Measurements from ENCODE around the gene REPS1. TPM values are rescaled to one million over a fixed set of nuclear protein-coding genes. Genes with fewer than 3 reads are reported as not detected.
"Not testable (repeated sequence)": the region's sequence is repeated elsewhere in the genome, so short reads cannot be mapped to it uniquely, and the experiment has no call there.

The REPS1 gene
- total RNA-seq, 6 experiments from 2014 or later, result 21.1 to 29.9 (median 26.2) TPM

- no peak for DNase-seq
- no peaks in the 10 kb centered on the region; the same call in 1 of the 2 replicates for H3K27me3 Mint-ChIP-seq (ENCODE audit: insufficient read depth)
Observed at GRCh38 chr6:138945354-138945753, 42.7 kb downstream of the REPS1 start.

GRCh38 chr6:138944412-138944811, 43.6 kb downstream of the REPS1 start:
- H3K4me3 Mint-ChIP-seq, result no peak overlapping the region
- H3K27me3 Mint-ChIP-seq (ENCODE audit: insufficient read depth), result no peaks in the 10 kb centered on the region; the same call in 1 of the 2 replicates
- no peak for TF ChIP-seq CTCF (IDR thresholded peaks at IDR 0.05)
- H3K36me3 Mint-ChIP-seq (ENCODE audit: low read depth), result peaks cover 6% of the 10 kb centered on the region; the same call in 1 of the 2 replicates
- 0 out of 2 replicates have a peak overlapping the region, but pooled peaks have one; percentile 43 for H3K27ac Mint-ChIP-seq
- peaks cover 33% of the 10 kb centered on the region for H3K4me1 Mint-ChIP-seq (ENCODE audit: low read depth)
- peak; percentile 39 for DNase-seq
- H3K9me3 Mint-ChIP-seq, result no peaks in the 10 kb centered on the region

More at GRCh38 chr6:138945354-138945753, 42.7 kb downstream of the REPS1 start:
- Mint-ChIP-seq H3K36me3 (ENCODE audit: low read depth) (peaks cover 6% of the 10 kb centered on the region; the same call in 1 of the 2 replicates), H3K4me3 (no peak overlapping the region), H3K4me1 (ENCODE audit: low read depth) (peaks cover 40% of the 10 kb centered on the region), H3K27ac (peak overlapping the region; percentile 43; the same call in 1 of the 2 replicates), H3K9me3 (no peaks in the 10 kb centered on the region)
- peak; percentile 50 for TF ChIP-seq CTCF (IDR thresholded peaks at IDR 0.05)

GRCh38 chr6:138943089-138943625, 44.9 kb downstream of the REPS1 start:
- H3K36me3 Mint-ChIP-seq (ENCODE audit: low read depth), result peaks cover 9% of the 10 kb centered on the region
- no peak overlapping the region for H3K4me3 Mint-ChIP-seq
- no peak overlapping the region for H3K27ac Mint-ChIP-seq

GRCh38 chr6:138936873-138937272, 51.2 kb downstream of the REPS1 start:
- not testable (repeated sequence) for H3K27me3 Mint-ChIP-seq (ENCODE audit: insufficient read depth); H3K4me1 Mint-ChIP-seq (ENCODE audit: low read depth); H3K9me3 Mint-ChIP-seq; H3K27ac Mint-ChIP-seq; H3K4me3 Mint-ChIP-seq; DNase-seq
- peaks cover 27% of the 10 kb centered on the region for H3K36me3 Mint-ChIP-seq (ENCODE audit: low read depth)

More at GRCh38 chr6:138943089-138943625, 44.9 kb downstream of the REPS1 start:
- DNase-seq, result no peak
- Mint-ChIP-seq H3K9me3 (no peaks in the 10 kb centered on the region), H3K4me1 (ENCODE audit: low read depth) (peaks cover 24% of the 10 kb centered on the region), H3K27me3 (ENCODE audit: insufficient read depth) (no peaks in the 10 kb centered on the region; the same call in 1 of the 2 replicates)
- no peak for TF ChIP-seq CTCF (IDR thresholded peaks at IDR 0.05)

- Mint-ChIP-seq H3K9me3 (no peaks in the 10 kb centered on the region), H3K4me1 (ENCODE audit: low read depth) (no peaks in the 10 kb centered on the region), H3K4me3 (no peak overlapping the region), H3K27me3 (ENCODE audit: insufficient read depth) (no peaks in the 10 kb centered on the region; the same call in 1 of the 2 replicates), H3K27ac (no peak overlapping the region), H3K36me3 (ENCODE audit: low read depth) (peaks cover 9% of the 10 kb centered on the region)
- DNase-seq, result no peak
- no peak for TF ChIP-seq CTCF (IDR thresholded peaks at IDR 0.05)
Observed at GRCh38 chr6:138931660-138932059, 56.4 kb downstream of the REPS1 start.

GRCh38 chr6:138926579-138926978, 61.5 kb downstream of the REPS1 start:
- Mint-ChIP-seq H3K36me3 (ENCODE audit: low read depth) (no peaks in the 10 kb centered on the region), H3K4me3 (no peak overlapping the region), H3K27me3 (ENCODE audit: insufficient read depth) (peaks cover 2% of the 10 kb centered on the region; the same call in 1 of the 2 replicates), H3K9me3 (no peaks in the 10 kb centered on the region), H3K4me1 (ENCODE audit: low read depth) (no peaks in the 10 kb centered on the region), H3K27ac (no peak overlapping the region)
- DNase-seq, result no peak
- TF ChIP-seq CTCF (IDR thresholded peaks at IDR 0.05), result no peak
